GM12801 (cell line): ENCODE measurements around the gene SYNE2.

Experiments used
- TF ChIP-seq, protein P1 (sequence below): IDR thresholded peaks from one replicate; pipeline ENCODE4 v1.5.1; 2011; ENCODE audit warnings: control low read depth; ENCODE audit not compliant: insufficient read length; ENCODE audit errors: extremely low read depth

SYNE2 gene

DNA sequence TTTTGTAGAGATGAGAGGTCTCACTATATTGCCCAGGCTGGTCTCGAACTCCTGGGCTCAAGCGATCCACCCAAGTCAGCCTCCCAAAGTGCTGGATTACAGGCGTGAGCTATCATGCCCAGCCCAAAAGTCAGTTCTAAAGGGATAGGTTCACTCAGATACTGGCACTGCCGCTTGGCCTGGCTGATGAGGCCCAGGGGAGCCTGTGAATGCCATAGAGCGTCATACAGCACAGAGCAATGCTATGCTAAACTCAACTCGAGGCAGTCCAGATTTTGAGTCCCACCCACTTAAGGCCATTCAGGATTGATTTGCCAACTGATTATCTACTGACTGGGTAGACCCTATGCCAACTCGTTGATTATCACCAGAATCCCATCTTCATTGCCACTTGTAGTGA is 262.0 kb downstream of the SYNE2 start:
- TF ChIP-seq, protein P1, sequence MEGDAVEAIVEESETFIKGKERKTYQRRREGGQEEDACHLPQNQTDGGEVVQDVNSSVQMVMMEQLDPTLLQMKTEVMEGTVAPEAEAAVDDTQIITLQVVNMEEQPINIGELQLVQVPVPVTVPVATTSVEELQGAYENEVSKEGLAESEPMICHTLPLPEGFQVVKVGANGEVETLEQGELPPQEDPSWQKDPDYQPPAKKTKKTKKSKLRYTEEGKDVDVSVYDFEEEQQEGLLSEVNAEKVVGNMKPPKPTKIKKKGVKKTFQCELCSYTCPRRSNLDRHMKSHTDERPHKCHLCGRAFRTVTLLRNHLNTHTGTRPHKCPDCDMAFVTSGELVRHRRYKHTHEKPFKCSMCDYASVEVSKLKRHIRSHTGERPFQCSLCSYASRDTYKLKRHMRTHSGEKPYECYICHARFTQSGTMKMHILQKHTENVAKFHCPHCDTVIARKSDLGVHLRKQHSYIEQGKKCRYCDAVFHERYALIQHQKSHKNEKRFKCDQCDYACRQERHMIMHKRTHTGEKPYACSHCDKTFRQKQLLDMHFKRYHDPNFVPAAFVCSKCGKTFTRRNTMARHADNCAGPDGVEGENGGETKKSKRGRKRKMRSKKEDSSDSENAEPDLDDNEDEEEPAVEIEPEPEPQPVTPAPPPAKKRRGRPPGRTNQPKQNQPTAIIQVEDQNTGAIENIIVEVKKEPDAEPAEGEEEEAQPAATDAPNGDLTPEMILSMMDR, result no peak

DNA sequence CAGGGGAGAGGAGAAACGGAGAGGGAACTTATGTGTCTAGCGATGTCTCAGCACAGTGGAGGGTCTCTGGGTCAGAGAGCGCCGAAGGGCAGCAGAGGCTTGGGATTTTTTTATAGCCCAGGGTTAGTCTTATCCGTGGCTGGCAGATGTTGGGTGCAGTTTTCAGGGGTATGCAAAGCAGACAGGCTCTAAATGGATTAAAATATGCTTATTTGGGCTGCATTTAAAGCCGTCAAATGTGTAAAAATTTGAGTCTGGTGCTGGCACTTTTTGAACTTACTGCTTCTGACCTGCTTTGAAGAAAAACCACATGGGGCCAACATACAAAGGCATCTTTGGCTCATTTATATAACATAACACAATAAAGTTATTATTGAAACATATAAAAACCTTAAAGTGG is 262.6 kb downstream of the SYNE2 start:
- TF ChIP-seq, protein P1, result no peak

DNA sequence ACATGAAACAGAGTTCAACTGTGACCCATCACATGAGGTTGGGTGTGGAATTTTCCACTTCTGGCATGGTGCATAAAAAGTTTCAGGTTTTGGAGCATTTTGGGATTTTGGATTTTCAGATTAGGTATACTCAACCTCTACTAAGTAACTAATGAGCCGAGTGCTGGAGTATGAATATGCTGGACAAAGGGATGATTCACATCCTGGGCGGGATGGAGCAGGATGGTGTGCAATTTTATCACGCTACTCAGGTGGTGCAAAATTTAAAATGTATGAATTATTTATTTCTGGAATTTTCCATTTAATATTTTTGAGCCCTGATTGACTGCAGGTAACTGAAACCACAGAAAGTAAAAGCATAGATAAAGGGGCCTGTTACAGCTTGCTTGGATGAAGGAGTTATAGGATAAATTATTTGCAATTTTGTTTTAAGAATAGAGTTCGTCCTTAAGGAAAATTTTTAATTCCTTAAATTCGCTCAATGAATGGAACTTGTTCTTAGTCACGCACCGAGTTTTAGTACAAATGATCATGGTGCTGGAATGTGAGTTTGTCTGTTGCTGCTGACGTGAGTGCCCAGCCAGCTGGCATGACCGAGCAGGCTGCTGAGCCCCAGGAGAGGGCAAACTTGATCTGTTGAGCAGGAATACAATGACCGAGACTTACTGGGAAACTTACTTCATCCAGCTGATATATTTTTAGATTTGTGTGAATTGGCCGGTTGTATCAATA is 265.0 kb downstream of the SYNE2 start:
- TF ChIP-seq, protein P1, result no peak

DNA sequence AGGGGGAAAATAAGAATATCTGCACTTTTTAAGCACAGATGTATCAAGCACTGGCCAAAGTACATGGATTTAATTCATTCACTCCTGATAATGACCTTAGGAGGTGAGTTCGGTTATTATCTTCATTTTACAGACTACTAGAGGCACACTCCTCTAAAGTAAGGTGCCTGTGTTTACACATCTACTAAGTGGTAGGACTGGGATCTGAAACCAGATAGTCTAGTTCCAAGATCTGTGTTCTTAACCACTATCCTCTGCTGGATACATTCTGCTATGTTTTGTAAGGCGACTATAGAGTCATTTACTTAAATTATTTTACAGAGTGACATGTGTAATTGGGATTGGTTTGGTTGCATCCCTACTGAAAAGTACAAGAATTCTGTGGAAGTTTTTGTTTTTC is 266.1 kb downstream of the SYNE2 start:
- TF ChIP-seq, protein P1, result no peak

DNA sequence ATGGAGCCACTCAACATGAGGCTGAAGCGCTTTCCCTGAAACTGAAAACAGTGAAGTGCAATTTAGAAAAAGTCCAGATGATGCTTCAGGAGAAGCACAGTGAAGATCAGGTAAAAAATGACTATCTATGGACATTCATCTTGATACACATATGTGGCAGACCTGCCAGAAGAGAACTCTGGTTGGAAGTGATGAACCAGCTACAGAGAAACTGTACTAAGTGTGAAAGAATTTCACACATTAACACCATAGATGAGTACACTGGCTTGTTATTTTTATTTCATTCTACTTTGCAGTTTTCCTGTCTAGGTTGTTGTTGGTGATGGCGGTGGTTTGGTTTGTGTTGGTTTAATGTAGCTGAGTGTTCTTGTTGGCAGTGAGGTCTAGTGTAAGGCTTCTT is 266.7 kb downstream of the SYNE2 start:
- TF ChIP-seq, protein P1, result no peak

DNA sequence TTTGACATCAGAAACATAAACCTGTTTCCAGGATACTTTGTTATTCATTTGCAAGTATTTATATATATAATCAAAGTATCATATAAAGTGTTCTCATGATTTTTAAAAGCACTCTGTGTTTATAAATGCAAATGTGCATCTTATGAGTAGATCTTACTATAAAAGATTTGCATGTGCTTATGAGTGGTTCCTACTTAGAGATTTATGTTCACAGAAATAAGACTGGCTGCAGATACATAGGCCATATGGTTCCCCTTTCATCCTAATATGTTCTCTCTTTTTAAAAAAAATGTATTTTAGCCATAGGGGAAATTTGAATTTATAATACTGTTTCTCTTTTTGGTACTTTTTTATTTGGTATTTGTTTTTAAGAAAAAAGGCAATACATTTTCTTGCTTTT is 267.2 kb downstream of the SYNE2 start:
- TF ChIP-seq, protein P1, result no peak

DNA sequence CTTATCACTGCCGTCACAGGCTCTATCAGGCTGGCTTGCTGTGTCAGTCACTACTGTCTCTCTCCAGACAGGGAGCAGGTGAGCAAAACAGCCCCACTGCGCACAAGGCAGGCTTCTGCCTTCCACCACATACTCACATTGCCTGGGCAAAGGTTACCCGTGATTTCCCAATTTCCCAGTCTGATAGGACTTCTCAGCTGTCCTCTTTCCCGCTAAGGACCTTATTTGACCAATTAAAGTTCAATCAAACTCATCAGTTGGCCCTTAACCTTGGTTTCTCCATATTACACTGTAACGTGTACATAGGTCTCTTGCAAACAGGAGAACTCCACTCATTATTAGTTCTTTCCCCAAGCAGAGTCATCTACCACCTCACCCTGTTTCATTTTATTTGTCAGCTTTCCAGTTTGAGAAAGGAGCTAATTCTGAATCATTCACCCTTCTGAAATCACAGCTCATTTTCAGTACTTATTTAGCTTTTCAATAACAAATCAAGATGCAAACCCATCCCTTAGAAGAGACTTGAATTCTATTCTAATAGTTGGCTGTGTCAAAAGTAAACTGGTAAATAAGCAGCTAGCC is 270.5 kb downstream of the SYNE2 start:
- TF ChIP-seq, protein P1, result no peak
